SU-DHL-6 (cell line): Measurements from ENCODE around the gene DTNA.

Source experiments
- CTCF ChIP-seq: fragments of 200-600 bp; sonication (generic); IDR thresholded peaks from one replicate; pipeline ENCODE4 v1.5.1; 2017; ENCODE audit warnings: antibody characterized with exemption, mild to moderate bottlenecking, low read length, moderate library complexity; ENCODE audit not compliant: insufficient read depth, poor library complexity, severe bottlenecking
- EZH2phosphoT487 ChIP-seq: fragments of 200-600 bp; sonication (generic), shearing (Covaris generic); conservative IDR thresholded peaks from 2 replicates; pipeline ENCODE4 v1.6.1; 2018; ENCODE audit warnings: mild to moderate bottlenecking, antibody characterized with exemption, low read length, moderate library complexity, mixed read lengths

- no peak for TF ChIP-seq CTCF
- TF ChIP-seq EZH2phosphoT487, result no peak
Measured at GRCh38 chr18:34676816-34677574, 33.1 kb upstream of the DTNA start.
